H9 (cell line): ENCODE results near the gene TCOF1. TPM values are rescaled to one million over a fixed set of nuclear protein-coding genes. Genes with fewer than 3 reads are reported as not detected.

Source experiments
- DNase-seq: peaks from one replicate; pipeline ENCODE4 v3.0.0-alpha.2; 2017
- H2AFZ ChIP-seq: one replicate; pipeline ENCODE4 v1.6.1; 2013; ENCODE audit warnings: mild to moderate bottlenecking, low read length, control low read depth, moderate library complexity
- H2AK5ac ChIP-seq: 2 replicates; pipeline ENCODE4 v1.6.1; 2013; ENCODE audit warnings: low read length, control low read depth, mixed read lengths; ENCODE audit not compliant: insufficient read length
- H2BK120ac ChIP-seq: one replicate; pipeline ENCODE4 v1.6.1; 2013; ENCODE audit warnings: low read depth, mild to moderate bottlenecking, low read length, control low read depth, inconsistent platforms; ENCODE audit not compliant: poor library complexity, severe bottlenecking
- H2BK12ac ChIP-seq: 2 replicates; pipeline ENCODE4 v1.6.1; 2013; ENCODE audit warnings: low read length, control low read depth, mixed read lengths, low read depth; ENCODE audit not compliant: insufficient read length
- H2BK15ac ChIP-seq: 2 replicates; pipeline ENCODE4 v1.6.1; 2013; ENCODE audit warnings: low read depth, low read length, control low read depth
- H2BK20ac ChIP-seq: one replicate; pipeline ENCODE4 v1.6.1; 2013; ENCODE audit warnings: low read depth, mild to moderate bottlenecking, low read length, control low read depth, inconsistent platforms; ENCODE audit not compliant: poor library complexity, severe bottlenecking
- H2BK5ac ChIP-seq: 2 replicates; pipeline ENCODE4 v1.6.1; 2013; ENCODE audit warnings: low read length, control low read depth, mixed read lengths; ENCODE audit not compliant: insufficient read length
- H3K14ac ChIP-seq: 2 replicates; pipeline ENCODE4 v1.6.1; 2013; ENCODE audit warnings: low read length, control low read depth; ENCODE audit not compliant: insufficient read depth
- H3K18ac ChIP-seq: 2 replicates; pipeline ENCODE4 v1.6.1; 2013; ENCODE audit warnings: low read depth, mild to moderate bottlenecking, mixed read lengths, low read length, control low read depth; ENCODE audit not compliant: insufficient read length
- H3K23ac ChIP-seq: 2 replicates; pipeline ENCODE4 v1.6.1; 2013; ENCODE audit warnings: low read length, control low read depth, mixed read lengths, low read depth; ENCODE audit not compliant: insufficient read length
- H3K23me2 ChIP-seq: 2 replicates; pipeline ENCODE4 v1.6.1; 2013; ENCODE audit warnings: low read depth, mild to moderate bottlenecking, mixed read lengths, low read length, control low read depth; ENCODE audit not compliant: insufficient read length, poor library complexity, severe bottlenecking
- H3K27ac ChIP-seq: 2 replicates; pipeline ENCODE4 v1.5.1; 2013; ENCODE audit warnings: low read length, control low read depth, mixed read lengths, low read depth; ENCODE audit not compliant: insufficient read length
- H3K27me3 ChIP-seq: 2 replicates; pipeline ENCODE4 v1.6.1; 2013; ENCODE audit warnings: low read length, control low read depth, inconsistent platforms; ENCODE audit not compliant: insufficient read depth
- H3K4ac ChIP-seq: 2 replicates; pipeline ENCODE4 v1.6.1; 2013; ENCODE audit warnings: low read depth, mild to moderate bottlenecking, control low read depth, inconsistent platforms, low read length, moderate library complexity
- H3K4me1 ChIP-seq: 2 replicates; pipeline ENCODE4 v1.6.1; 2013; ENCODE audit warnings: low read length, control low read depth, inconsistent platforms; ENCODE audit not compliant: insufficient read depth
- H3K4me2 ChIP-seq: 2 replicates; pipeline ENCODE4 v1.6.1; 2013; ENCODE audit warnings: low read length, control low read depth, mixed read lengths; ENCODE audit not compliant: insufficient read length, insufficient read depth
- H3K56ac ChIP-seq: 2 replicates; pipeline ENCODE4 v1.6.1; 2013; ENCODE audit warnings: low read depth, mild to moderate bottlenecking, mixed read lengths, low read length, control low read depth; ENCODE audit not compliant: insufficient read length
- H3K79me1 ChIP-seq: 2 replicates; pipeline ENCODE4 v1.6.1; 2013; ENCODE audit warnings: low read depth, mild to moderate bottlenecking, moderate library complexity, low read length, control low read depth, inconsistent platforms; ENCODE audit not compliant: insufficient read depth, poor library complexity, severe bottlenecking
- H3K79me2 ChIP-seq: 2 replicates; pipeline ENCODE4 v1.6.1; 2013; ENCODE audit warnings: low read length, control low read depth, inconsistent platforms; ENCODE audit not compliant: insufficient read depth
- H3K9ac ChIP-seq: 2 replicates; pipeline ENCODE4 v1.6.1; 2013; ENCODE audit warnings: low read length, control low read depth, mixed read lengths; ENCODE audit not compliant: insufficient read length; ENCODE audit errors: extremely low read depth
- H3K9me3 ChIP-seq: one replicate; pipeline ENCODE4 v1.6.1; 2013; ENCODE audit warnings: low read depth, low read length, inconsistent platforms; ENCODE audit not compliant: control insufficient read depth
- H3T11ph ChIP-seq: one replicate; pipeline ENCODE4 v1.6.1; 2013; ENCODE audit warnings: mild to moderate bottlenecking, low read length, control low read depth, inconsistent platforms
- H4K20me1 ChIP-seq: one replicate; pipeline ENCODE4 v1.6.1; 2013; ENCODE audit not compliant: control insufficient read depth, insufficient read length, insufficient read depth
- H4K5ac ChIP-seq: 2 replicates; pipeline ENCODE4 v1.6.1; 2013; ENCODE audit warnings: low read depth, mild to moderate bottlenecking, mixed read lengths, low read length, control low read depth; ENCODE audit not compliant: insufficient read length
- H4K8ac ChIP-seq: replicated peaks from 2 replicates; pipeline ENCODE4 v1.6.1; 2013; ENCODE audit warnings: low read length, control low read depth, mixed read lengths, low read depth; ENCODE audit not compliant: insufficient read length
- H4K91ac ChIP-seq: 2 replicates; pipeline ENCODE4 v1.6.1; 2013; ENCODE audit warnings: low read depth, mild to moderate bottlenecking, moderate library complexity, mixed read lengths, low read length, control low read depth; ENCODE audit not compliant: insufficient read length
- H3K27ac Mint-ChIP-seq, 3 experiments: 2 replicates in 2 of 3; 3 replicates in 1 of 3; pipeline ENCODE4 v1.8.0; 2020 to 2021; ENCODE audit warnings: mixed read lengths in 3 of 3, mild to moderate bottlenecking in 1 of 3, moderate library complexity in 1 of 3
- H3K27me3 Mint-ChIP-seq: 2 replicates; pipeline ENCODE4 v1.8.0; 2021; ENCODE audit warnings: low read depth, mild to moderate bottlenecking, moderate library complexity, mixed read lengths
- H3K36me3 Mint-ChIP-seq, 3 experiments: 2 replicates in 2 of 3; 3 replicates in 1 of 3; pipeline ENCODE4 v1.8.0; 2020 to 2021; ENCODE audit warnings: low read depth in 3 of 3, mixed read lengths in 3 of 3; ENCODE audit not compliant: insufficient read depth in 1 of 3
- H3K4me1 Mint-ChIP-seq, 2 experiments: 2 replicates each; pipeline ENCODE4 v1.8.0; 2020; ENCODE audit warnings: mixed read lengths in 2 of 2
- H3K4me3 Mint-ChIP-seq, 2 experiments: 2 replicates in 1 of 2; 3 replicates in 1 of 2; pipeline ENCODE4 v1.8.0; 2020 to 2021; ENCODE audit warnings: mild to moderate bottlenecking in 2 of 2, mixed read lengths in 2 of 2, moderate library complexity in 1 of 2
- H3K9me3 Mint-ChIP-seq, 2 experiments: 2 replicates in 1 of 2; 3 replicates in 1 of 2; pipeline ENCODE4 v1.8.0; 2020; ENCODE audit warnings: mild to moderate bottlenecking in 2 of 2, mixed read lengths in 2 of 2, moderate library complexity in 1 of 2
- CTCF ChIP-seq: fragments of 200-600 bp; sonication (generic); conservative IDR thresholded peaks from 3 replicates; pipeline ENCODE4 v1.8.0; 2021; ENCODE audit warnings: antibody characterized with exemption, mild to moderate bottlenecking
- WGBS: extraction: QIAGEN DNeasy Blood & Tissue Kit; methylation state at CpG from one replicate; pipeline ENCODE4 v1.1.7; 2013; ENCODE audit warnings: missing lambda C conversion rate, low lambda C conversion rate, mixed read lengths; ENCODE audit not compliant: insufficient read length; ENCODE audit errors: extremely low coverage; 5-methylcytosine and 5-hydroxymethylcytosine counted together
- total RNA-seq: library from RNA; stranded (reverse); gene quantifications from 2 replicates; pipeline ENCODE4 v1.2.1, GENCODE V29; 2021

The TCOF1 gene
- total RNA-seq, 1 experiment from 2014 or later, result 128 TPM

GRCh38 chr5:150350524-150351344, 6.8 kb upstream of the TCOF1 start:
- Histone ChIP-seq H3K4me2 (no peak overlapping the region), H3K23ac (no peak overlapping the region), H2AFZ (no peak overlapping the region), H2AK5ac (no peak overlapping the region), H2BK12ac (no peak overlapping the region), H3K4ac (no peak overlapping the region), H3K9me3 (no peaks in the 10 kb centered on the region), H4K20me1 (no peaks in the 10 kb centered on the region), H3K9ac (no peak overlapping the region), H4K5ac (no peak overlapping the region), H2BK15ac (no peak overlapping the region), H4K8ac (no peak overlapping the region), H2BK120ac (no peak overlapping the region), H3K23me2 (no peaks in the 10 kb centered on the region), H2BK20ac (no peak overlapping the region), H3K27me3 (no peaks in the 10 kb centered on the region), H3K79me1 (no peaks in the 10 kb centered on the region), H4K91ac (no peak overlapping the region), H3T11ph (no peak overlapping the region), H3K79me2 (no peaks in the 10 kb centered on the region), H3K18ac (no peak overlapping the region), H3K56ac (no peak overlapping the region), H3K14ac (no peak overlapping the region), H3K27ac (no peak overlapping the region), H2BK5ac (no peak overlapping the region), H3K4me1 (no peaks in the 10 kb centered on the region)
- Mint-ChIP-seq H3K27ac (peak overlapping the region in 1 of 3 experiments; percentile 27; a peak in 2 of 7 replicates), H3K36me3 (no peaks in the 10 kb centered on the region; a peak in 1 of 7 replicates), H3K9me3 (no peaks in the 10 kb centered on the region), H3K27me3 (peaks cover 9% of the 10 kb centered on the region), H3K4me1 (peaks cover 6 to 13% of the 10 kb centered on the region in 2 experiments), H3K4me3 (no peak overlapping the region)
- WGBS, result no CpG with 5 or more reads among the region's 7 CpGs
- DNase-seq, result peak; percentile 90
- peak; percentile 88 for TF ChIP-seq CTCF
